Measurements from ENCODE around the gene PIP5KL1.

Gene PIP5KL1

DNA sequence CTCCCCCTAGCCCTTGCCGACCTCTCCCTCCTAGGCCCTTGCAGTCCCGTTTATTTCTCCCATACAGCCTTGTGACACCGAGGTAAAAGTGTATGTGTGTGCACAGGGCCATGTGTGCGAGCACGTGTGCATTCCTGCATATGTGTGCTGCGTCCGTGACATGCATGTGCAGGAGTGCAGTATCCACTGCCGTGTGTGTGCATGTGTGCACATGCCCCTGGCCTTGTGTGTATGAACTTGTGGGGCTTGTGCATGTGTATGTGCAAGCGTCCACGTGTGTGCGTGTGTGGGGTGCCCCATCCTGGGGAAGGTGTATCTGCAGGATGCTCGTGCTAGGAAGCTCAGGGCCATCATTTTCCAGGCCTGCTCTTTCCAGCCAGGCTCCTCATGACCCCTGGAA lies 59.7 kb downstream of the PIP5KL1 start:
- DNase-seq (ENCODE audit: low spot score) = no peak

All from D341Med (cell line).